Hindlimb muscle (tissue), 1 donor: ENCODE results near the gene NLRP11. TPM values are rescaled to one million over a fixed set of nuclear protein-coding genes. Genes with fewer than 3 reads are reported as not detected.
"Not testable (repeated sequence)": the region's sequence is repeated elsewhere in the genome, so short reads cannot be mapped to it uniquely, and the experiment has no call there.

Experiments used
- DNase-seq: peaks from one replicate; pipeline ENCODE4 v3.0.0-alpha.2; 2013
- polyA plus RNA-seq: library from polyadenylated mRNA; unstranded; fragments of 120-200 nt; gene quantifications from one replicate; pipeline ENCODE4 v1.2.1, GENCODE V29; 2013; ENCODE audit not compliant: insufficient read length

NLRP11 gene
- polyA plus RNA-seq, 1 donor: not detected

GRCh38 chr19:55777528-55777927 lies 54.3 kb downstream of the NLRP11 start:
- no peak for DNase-seq

- not testable (repeated sequence) for DNase-seq
Observed at GRCh38 chr19:55769632-55770031, 62.2 kb downstream of the NLRP11 start.

- not testable (repeated sequence) for DNase-seq
Observed at GRCh38 chr19:55768818-55769217, 63.0 kb downstream of the NLRP11 start, which contains the start of gene RFPL4AL1. Gene RFPL4AL1 (plus strand): TSS chr19:55769118. CDS start chr19:55771805, 2,687 bp downstream.

GRCh38 chr19:55766466-55766865 lies 65.3 kb downstream of the NLRP11 start:
- no peak for DNase-seq

- not testable (repeated sequence) for DNase-seq
Observed at GRCh38 chr19:55758797-55759196, 73.0 kb downstream of the NLRP11 start, which contains the start of gene RFPL4A. Gene RFPL4A (plus strand): TSS chr19:55759097. CDS start chr19:55761801, 2,704 bp downstream.

- not testable (repeated sequence) for DNase-seq
Observed at GRCh38 chr19:55756808-55757207, 75.0 kb downstream of the NLRP11 start.

GRCh38 chr19:55753401-55753800 lies 78.4 kb downstream of the NLRP11 start:
- DNase-seq: no peak

GRCh38 chr19:55750715-55751114 lies 81.1 kb downstream of the NLRP11 start:
- no peak for DNase-seq

- no peak for DNase-seq
Observed at GRCh38 chr19:55738302-55738701, 93.5 kb downstream of the NLRP11 start, which contains the start of gene NLRP9. Gene NLRP9 (minus strand): TSS chr19:55738402. CDS start chr19:55738374, 28 bp downstream.

Other genes starting within 250 kb of the NLRP11 start
- 11.3 TPM for gene FIZ1, start 232.5 kb downstream of the NLRP11 start, polyA plus RNA-seq
- gene ZNF524, start 231.7 kb downstream of the NLRP11 start, polyA plus RNA-seq: 10.9 TPM
- 10.0 TPM for gene ZNF865, start 226.4 kb downstream of the NLRP11 start, polyA plus RNA-seq
- 9.3 TPM for gene ZNF784, start 207.4 kb downstream of the NLRP11 start, polyA plus RNA-seq
- 26.0 TPM for gene ZNF580, start 191.0 kb downstream of the NLRP11 start, polyA plus RNA-seq
- 36.4 TPM for gene ZNF581, start 188.3 kb downstream of the NLRP11 start, polyA plus RNA-seq
- 16.1 TPM for gene CCDC106, start 183.8 kb downstream of the NLRP11 start, polyA plus RNA-seq
- gene U2AF2, start 177.0 kb downstream of the NLRP11 start, polyA plus RNA-seq: 123 TPM
- 103 TPM for gene EPN1, start 156.8 kb downstream of the NLRP11 start, polyA plus RNA-seq
- not detected for gene NLRP9, start 93.6 kb downstream of the NLRP11 start, polyA plus RNA-seq
- 0.26 TPM for gene RFPL4A, start 72.9 kb downstream of the NLRP11 start, polyA plus RNA-seq
- gene RFPL4AL1, start 62.9 kb downstream of the NLRP11 start, polyA plus RNA-seq: not detected
- not detected for gene NLRP4, start 4.5 kb upstream of the NLRP11 start, polyA plus RNA-seq
- gene NLRP13, start 100.3 kb upstream of the NLRP11 start, polyA plus RNA-seq: not detected
- not detected for gene NLRP8, start 115.8 kb upstream of the NLRP11 start, polyA plus RNA-seq
- gene NLRP5, start 154.8 kb upstream of the NLRP11 start, polyA plus RNA-seq: not detected